Heart left ventricle (tissue), 16 donors: ENCODE measurements around the gene RNF40. TPM values are rescaled to one million over a fixed set of nuclear protein-coding genes. Genes with fewer than 3 reads are reported as not detected.
A peak's percentile ranks its signal among the peaks of the same experiment; 100 is the strongest.

ENCODE experiments used
- ATAC-seq, 4 donors: fragments of 200-7000 bp; cut with Tn5 transposase; one replicate each; pipeline ENCODE4 v1.9.1; 2020 to 2022; ENCODE audit warnings: moderate library complexity in 4 of 4, mild to moderate bottlenecking in 3 of 4, moderate number of reproducible peaks in 1 of 4
- DNase-seq, 5 donors: peaks; one replicate each; pipeline ENCODE4 v3.0.0-alpha.2; 2020
- H3K27ac ChIP-seq, 12 donors: fragments of 200-600 bp; sonication (generic) in 4 of 12; one replicate each; pipeline versions ENCODE4 v1.5.0 to v1.8.0; 2016 to 2022; ENCODE audit warnings: mild to moderate bottlenecking in 2 of 12
- H3K27me3 ChIP-seq, 9 donors: fragments of 200-600 bp; sonication (generic) in 2 of 9; one replicate each; pipeline versions ENCODE4 v1.5.1 to v1.8.0; 2016 to 2022; ENCODE audit warnings: mild to moderate bottlenecking in 3 of 9
- H3K36me3 ChIP-seq, 9 donors: fragments of 200-600 bp; sonication (generic) in 2 of 9; one replicate each; pipeline versions ENCODE4 v1.5.0 to v1.8.0; 2018 to 2022; ENCODE audit warnings: mild to moderate bottlenecking in 2 of 9
- H3K4me1 ChIP-seq, 12 donors: fragments of 200-600 bp; sonication (generic) in 4 of 12; one replicate each; pipeline versions ENCODE4 v1.5.0 to v1.8.0; 2016 to 2022; ENCODE audit warnings: mild to moderate bottlenecking in 3 of 12
- H3K4me3 ChIP-seq, 12 donors: fragments of 200-600 bp; sonication (generic) in 4 of 12; one replicate each; pipeline versions ENCODE4 v1.5.0 to v1.8.0; 2017 to 2022; ENCODE audit warnings: mild to moderate bottlenecking in 9 of 12, moderate library complexity in 4 of 12
- H3K9me3 ChIP-seq, 12 donors: fragments of 200-600 bp; sonication (generic) in 4 of 12; one replicate each; pipeline versions ENCODE4 v1.5.0 to v1.8.0; 2016 to 2022; ENCODE audit warnings: mild to moderate bottlenecking in 1 of 12
- CTCF ChIP-seq, 12 donors: fragments of 200-600 bp; sonication (generic) in 4 of 12; IDR thresholded peaks; one replicate each; pipeline versions ENCODE4 v1.5.0 to v1.8.0; 2018 to 2022; ENCODE audit warnings: antibody characterized with exemption in 12 of 12, mild to moderate bottlenecking in 5 of 12
- POLR2A ChIP-seq, 2 donors: fragments of 450-650 bp; IDR thresholded peaks; one replicate each; pipeline ENCODE4 v1.6.1; 2017; ENCODE audit warnings: antibody characterized with exemption in 2 of 2, mild to moderate bottlenecking in 2 of 2, moderate library complexity in 2 of 2
- WGBS, 4 donors: extraction: QIAGEN DNeasy Blood & Tissue Kit in 2 of 4; methylation state at CpG; one replicate each; pipeline versions ENCODE4 v1.1.5 to v1.1.7; 2013 to 2018; 5-methylcytosine and 5-hydroxymethylcytosine counted together
- intact Hi-C, 10 donors: fragments of 100-400 bp; cut with DNase I; formaldehyde crosslinking; loops; one replicate each; pipeline versions ENCODE4 v1.11.1 to v1.14.2; 2022
- polyA plus RNA-seq, 2 donors: library from polyadenylated mRNA; stranded (reverse); fragments of 200-250 nt; gene quantifications; one replicate each; pipeline ENCODE4 v1.2.3, GENCODE V29; 2013
- total RNA-seq, 9 donors: library from RNA; depleted of rRNA in 2 of 9; stranded (reverse); fragments of >200 nt in 2 of 9; fragmentation: NEBNext Ultra II Directional in 3 of 9; extraction: Animal tissue kit (Norgen Biotek cat#: 25700) in 3 of 9; gene quantifications; one replicate each; pipeline versions ENCODE4 v1.1.0 to v1.2.4, GENCODE V29; 2016 to 2023
- donor health status: ischemic (EF 13 %, LVEDD 7.1; RV severe dilation, severe dysfunction).
- donor health status: healthy with polysubstance abuse.
- donor health status: DM: no; HTN: yes; CAD: no.
- donor health status: DM: no; HTN: no; CAD: no.
- donor health status: ischemic (EF 25% LVEDD 6.9; RV normal size, moderate dysfunction).
- donor health status: ischemic (EF 25% LVEDD 5.7; RV mildly dilated, moderate dysfunction).
- donor health status: healthy.
- donor health status: DM: yes; HTN: yes; CAD: no.
- donor health status: ischemic (EF 35%, LVEDD 5.7; RV mildly dilated, moderate dysfunction).
- donor health status: nonischemic (EF 11% LVEDD 7.7; RV severe dilation, severe dysfunction).
- donor health status: DM: yes; HTN: yes; CAD: no.
- donor health status: PGD.
- donor health status: ischemic (EF 29% LVEDD 5.4; RV normal size, mild dysfunction).
- donor health status: nonischemic (EF 23%, LVEDD 6.1; RV moderate dilation, normal function).

RNF40 gene
- total and polyA plus RNA-seq, 11 donors = 29.3 to 66.9 (median 50.3) TPM

- no peak for TF ChIP-seq CTCF (IDR thresholded peaks at IDR 0.05)
- no peak for TF ChIP-seq POLR2A (IDR thresholded peaks at IDR 0.05)
- peaks cover 2 to 40% (median 32%) of the 10 kb centered on the region in 9 donors for H3K36me3 ChIP-seq
- ATAC-seq (no peak), DNase-seq (peak in 1 of 5 donors; percentile 48)
- intact Hi-C loops = loop anchor here in 1 of 10 donors (5.0 kb wide), 1 partner anchor 35 kb away; no protein-coding TSS in a partner anchor
- H3K9me3 ChIP-seq = no peaks in the 10 kb centered on the region
- H3K4me1 ChIP-seq = peaks cover 0 to 41% (median 23%) of the 10 kb centered on the region in 12 donors
- 85 to 92% (median 89%) methylated on average over 3 to 7 of the region's 7 CpGs for WGBS, 4 donors
- peak overlapping the region in 4 of 12 donors; percentile 15 to 97 (median 57) for H3K27ac ChIP-seq
- H3K27me3 ChIP-seq = no peaks in the 10 kb centered on the region
- no peak overlapping the region for H3K4me3 ChIP-seq
Measured at GRCh38 chr16:30777591-30778297, 15.6 kb downstream of the RNF40 start.

GRCh38 chr16:30778549-30779244 is 16.6 kb downstream of the RNF40 start:
- ATAC-seq (no peak), DNase-seq (peak in 1 of 5 donors; percentile 38)
- Histone ChIP-seq H3K36me3 (peaks cover 2 to 40% (median 32%) of the 10 kb centered on the region in 9 donors), H3K4me1 (peaks cover 0 to 41% (median 23%) of the 10 kb centered on the region in 12 donors), H3K4me3 (no peak overlapping the region), H3K27me3 (no peaks in the 10 kb centered on the region), H3K27ac (peak overlapping the region in 3 of 12 donors; percentile 21 to 95 (median 34)), H3K9me3 (no peaks in the 10 kb centered on the region)
- intact Hi-C loops = loop anchor here in 1 of 10 donors (5.0 kb wide), 1 partner anchor 34 kb away; no protein-coding TSS in a partner anchor
- 77 to 84% (median 81%) methylated on average over 12 to 14 of the region's 14 CpGs for WGBS, 4 donors
- no peak for TF ChIP-seq CTCF (IDR thresholded peaks at IDR 0.05)
- no peak for TF ChIP-seq POLR2A (IDR thresholded peaks at IDR 0.05)

- Histone ChIP-seq H3K4me1 (peaks cover 0 to 32% (median 17%) of the 10 kb centered on the region in 12 donors), H3K27me3 (no peaks in the 10 kb centered on the region), H3K27ac (no peak overlapping the region), H3K4me3 (no peak overlapping the region), H3K9me3 (no peaks in the 10 kb centered on the region), H3K36me3 (peaks cover 2 to 38% (median 26%) of the 10 kb centered on the region in 9 donors)
- intact Hi-C loops = loop anchor here in 1 of 10 donors (5.0 kb wide), 1 partner anchor 33 kb away; no protein-coding TSS in a partner anchor
- ATAC-seq (no peak), DNase-seq (peak in 1 of 5 donors; percentile 0)
- TF ChIP-seq POLR2A (IDR thresholded peaks at IDR 0.05) (no peak), CTCF (IDR thresholded peaks at IDR 0.05) (no peak)
- 87 to 90% (median 89%) methylated on average over 6 of the region's 6 CpGs for WGBS, 4 donors
Measured at GRCh38 chr16:30779596-30779995, 17.5 kb downstream of the RNF40 start.

GRCh38 chr16:30780021-30780420 is 17.9 kb downstream of the RNF40 start:
- intact Hi-C loops = no loop called here
- no peak overlapping the region for H3K4me3 ChIP-seq
- H3K27ac ChIP-seq = no peak overlapping the region
- ATAC-seq (no peak), DNase-seq (peak in 1 of 5 donors; percentile 8)
- 88 to 93% (median 90%) methylated on average over 3 of the region's 3 CpGs for WGBS, 4 donors
- TF ChIP-seq CTCF (IDR thresholded peaks at IDR 0.05) = no peak
- no peak for TF ChIP-seq POLR2A (IDR thresholded peaks at IDR 0.05)
- no peaks in the 10 kb centered on the region for H3K9me3 ChIP-seq
- H3K36me3 ChIP-seq = peaks cover 2 to 38% (median 28%) of the 10 kb centered on the region in 9 donors
- H3K27me3 ChIP-seq = no peaks in the 10 kb centered on the region
- H3K4me1 ChIP-seq = peaks cover 0 to 30% (median 14%) of the 10 kb centered on the region in 12 donors
